ENCODE measurements around the gene USP24. TPM values are rescaled to one million over a fixed set of nuclear protein-coding genes. Genes with fewer than 3 reads are reported as not detected.
"Not testable (repeated sequence)": the region's sequence is repeated elsewhere in the genome, so short reads cannot be mapped to it uniquely, and the experiment has no call there.

The USP24 gene
- total RNA-seq, 1 experiment from 2014 or later, result 45.7 TPM

DNA sequence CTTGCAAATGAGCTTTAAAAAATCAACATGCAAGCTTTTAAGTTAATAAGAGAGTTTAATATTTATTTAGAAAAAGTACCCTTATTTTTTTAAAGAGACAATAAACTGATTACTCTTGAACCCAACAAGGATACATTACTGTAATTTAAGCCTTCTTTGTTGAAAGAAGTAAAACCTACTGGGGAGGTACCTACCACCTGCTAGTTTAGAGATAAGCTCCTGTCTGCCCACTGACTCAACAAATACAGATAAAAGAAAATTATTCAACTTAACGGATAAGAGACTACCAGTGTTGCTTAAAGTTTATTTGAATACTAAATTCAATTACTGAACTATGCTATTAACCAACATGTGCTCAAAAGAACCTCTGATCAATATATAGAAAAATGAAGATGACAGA lies 23.1 kb downstream of the USP24 start:
- no peaks in the 10 kb centered on the region for H3K27me3 Mint-ChIP-seq (ENCODE audit: insufficient read depth, unreplicated experiment)
- H3K4me3 Mint-ChIP-seq (ENCODE audit: unreplicated experiment), result no peak overlapping the region
- peaks cover 6% of the 10 kb centered on the region for H3K36me3 Mint-ChIP-seq (ENCODE audit: insufficient read depth, unreplicated experiment)
- TF ChIP-seq, protein P1, sequence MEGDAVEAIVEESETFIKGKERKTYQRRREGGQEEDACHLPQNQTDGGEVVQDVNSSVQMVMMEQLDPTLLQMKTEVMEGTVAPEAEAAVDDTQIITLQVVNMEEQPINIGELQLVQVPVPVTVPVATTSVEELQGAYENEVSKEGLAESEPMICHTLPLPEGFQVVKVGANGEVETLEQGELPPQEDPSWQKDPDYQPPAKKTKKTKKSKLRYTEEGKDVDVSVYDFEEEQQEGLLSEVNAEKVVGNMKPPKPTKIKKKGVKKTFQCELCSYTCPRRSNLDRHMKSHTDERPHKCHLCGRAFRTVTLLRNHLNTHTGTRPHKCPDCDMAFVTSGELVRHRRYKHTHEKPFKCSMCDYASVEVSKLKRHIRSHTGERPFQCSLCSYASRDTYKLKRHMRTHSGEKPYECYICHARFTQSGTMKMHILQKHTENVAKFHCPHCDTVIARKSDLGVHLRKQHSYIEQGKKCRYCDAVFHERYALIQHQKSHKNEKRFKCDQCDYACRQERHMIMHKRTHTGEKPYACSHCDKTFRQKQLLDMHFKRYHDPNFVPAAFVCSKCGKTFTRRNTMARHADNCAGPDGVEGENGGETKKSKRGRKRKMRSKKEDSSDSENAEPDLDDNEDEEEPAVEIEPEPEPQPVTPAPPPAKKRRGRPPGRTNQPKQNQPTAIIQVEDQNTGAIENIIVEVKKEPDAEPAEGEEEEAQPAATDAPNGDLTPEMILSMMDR (IDR thresholded peaks at IDR 0.05; ENCODE audit: unreplicated experiment), result no peak
- no peak for DNase-seq (ENCODE audit: unreplicated experiment)
- BruUV-seq (replicated peaks), result no TSS peak
- peaks cover 33% of the 10 kb centered on the region for H3K4me1 Mint-ChIP-seq (ENCODE audit: insufficient read depth, unreplicated experiment)
- ChIA-PET CTCF (interaction anchor here (0.7 kb wide), 1 partner anchor 12 kb away, joined by 3 read pairs; no protein-coding TSS in a partner anchor), POLR2A (interaction anchor here (1.0 kb wide), 1 partner anchor 23 kb away, joined by 3 read pairs; the partner anchor contains the start of gene USP24)
- H3K9me3 Mint-ChIP-seq (ENCODE audit: unreplicated experiment), result no peaks in the 10 kb centered on the region
- no peak overlapping the region for H3K27ac Mint-ChIP-seq (ENCODE audit: low read depth, unreplicated experiment)
- intact Hi-C loops (cut with micrococcal nuclease), result no loop called here

DNA sequence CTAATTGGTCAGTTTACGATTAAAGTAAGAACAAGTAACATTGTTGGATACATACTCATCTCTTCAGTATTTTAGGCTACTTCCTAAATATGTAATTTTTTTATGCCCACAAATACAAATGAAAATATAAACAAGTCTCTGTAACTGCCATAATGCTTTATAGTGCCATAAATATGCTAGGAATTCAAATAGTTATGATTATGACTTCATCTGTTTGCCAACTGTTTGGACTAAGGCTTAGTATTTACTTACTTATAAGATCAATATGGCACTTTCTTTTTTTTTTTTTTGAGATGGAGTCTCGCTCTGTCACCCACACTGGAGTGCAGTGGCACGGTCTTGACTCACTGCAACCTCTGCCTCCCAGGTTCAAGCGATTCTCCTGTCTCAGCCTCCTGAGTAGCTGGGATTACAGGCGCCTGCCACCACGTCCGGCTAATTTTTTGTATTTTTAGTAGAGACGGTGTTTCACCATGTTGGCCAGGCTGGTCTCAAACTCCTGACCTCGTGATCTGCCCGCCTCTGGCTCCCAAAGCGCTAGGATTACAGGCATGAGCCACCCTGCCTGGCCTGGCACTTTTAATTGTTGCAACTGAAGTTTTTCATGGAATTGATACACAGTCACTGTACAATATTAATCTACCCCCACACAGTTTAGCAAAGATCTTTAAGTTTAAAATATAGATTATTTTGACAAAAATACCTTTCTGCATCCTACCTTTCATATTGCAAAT lies 23.8 kb downstream of the USP24 start:
- H3K4me3 Mint-ChIP-seq (ENCODE audit: unreplicated experiment); H3K27me3 Mint-ChIP-seq (ENCODE audit: insufficient read depth, unreplicated experiment); intact Hi-C loops (cut with micrococcal nuclease); DNase-seq (ENCODE audit: unreplicated experiment); BruUV-seq (replicated peaks); H3K9me3 Mint-ChIP-seq (ENCODE audit: unreplicated experiment); H3K36me3 Mint-ChIP-seq (ENCODE audit: insufficient read depth, unreplicated experiment); H3K27ac Mint-ChIP-seq (ENCODE audit: low read depth, unreplicated experiment): not testable (repeated sequence)
- H3K4me1 Mint-ChIP-seq (ENCODE audit: insufficient read depth, unreplicated experiment), result peaks cover 33% of the 10 kb centered on the region
- ChIA-PET CTCF (interaction anchor here (0.7 to 1.6 kb wide), 2 partner anchors 12 to 52 kb away, joined by 3 read pairs; no protein-coding TSS in a partner anchor), POLR2A (interaction anchor here (1.0 to 1.3 kb wide), 2 partner anchors 24 to 26 kb away, joined by 3 to 4 read pairs; partner anchors contain the start of gene USP24)

DNA sequence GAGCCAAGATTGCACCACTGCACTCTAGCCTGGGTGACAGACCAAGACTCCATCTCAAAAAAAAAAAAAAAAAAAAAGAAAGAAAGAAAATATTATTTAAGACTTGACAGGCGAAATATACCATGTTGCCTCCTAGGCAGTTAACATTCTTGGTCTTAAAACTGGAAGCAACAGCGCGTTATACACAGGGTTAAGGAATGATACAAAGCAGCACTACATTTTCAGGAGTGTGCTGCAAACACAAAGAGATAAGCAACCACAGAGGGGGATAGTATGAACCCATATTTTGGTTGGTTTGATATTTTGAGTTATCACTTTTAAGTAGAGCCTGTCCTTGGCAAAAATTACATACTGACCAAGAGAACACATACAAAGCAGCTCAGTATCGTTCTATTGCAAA lies 25.1 kb downstream of the USP24 start:
- BruUV-seq (replicated peaks), result no TSS peak
- no peaks in the 10 kb centered on the region for H3K27me3 Mint-ChIP-seq (ENCODE audit: insufficient read depth, unreplicated experiment)

DNA sequence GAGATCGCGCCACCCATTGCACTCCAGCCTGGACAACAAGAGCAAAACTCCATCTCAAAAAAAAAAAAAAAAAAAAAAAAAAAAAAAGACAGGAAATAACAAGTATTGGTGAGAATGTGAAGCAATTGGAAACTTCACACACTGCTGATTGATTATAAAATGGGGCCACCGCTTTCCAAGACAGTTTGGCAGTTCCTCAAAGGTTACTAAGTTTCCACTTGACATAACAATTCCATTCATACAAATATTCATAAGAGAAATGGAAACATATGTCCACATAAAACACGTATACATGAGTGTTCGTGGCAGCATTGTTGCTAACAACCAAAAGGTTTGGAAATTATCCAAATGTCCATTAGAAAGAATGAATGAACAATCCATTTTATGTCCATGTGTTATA lies 26.3 kb downstream of the USP24 start:
- peaks cover under 1% of the 10 kb centered on the region for H3K9me3 Mint-ChIP-seq (ENCODE audit: unreplicated experiment)
- intact Hi-C loops (cut with micrococcal nuclease), result no loop called here
- no peak for DNase-seq (ENCODE audit: unreplicated experiment)
- TF ChIP-seq, protein P1 (IDR thresholded peaks at IDR 0.05; ENCODE audit: unreplicated experiment), result no peak
- ChIA-PET CTCF (interaction anchor here (0.7 to 1.5 kb wide), 3 partner anchors 64 to 997 kb away, joined by 3 to 6 read pairs (median 3); no protein-coding TSS in a partner anchor), POLR2A (interaction anchor here (1.0 kb wide), 1 partner anchor 16 kb away, joined by 5 read pairs; no protein-coding TSS in a partner anchor)
- H3K27ac Mint-ChIP-seq (ENCODE audit: low read depth, unreplicated experiment), result no peak overlapping the region
- H3K27me3 Mint-ChIP-seq (ENCODE audit: insufficient read depth, unreplicated experiment), result no peaks in the 10 kb centered on the region
- BruUV-seq (replicated peaks), result no TSS peak
- H3K4me3 Mint-ChIP-seq (ENCODE audit: unreplicated experiment), result no peak overlapping the region
- peaks cover 14% of the 10 kb centered on the region for H3K4me1 Mint-ChIP-seq (ENCODE audit: insufficient read depth, unreplicated experiment)
- no peaks in the 10 kb centered on the region for H3K36me3 Mint-ChIP-seq (ENCODE audit: insufficient read depth, unreplicated experiment)

More for the DNA sequence above, 25.1 kb downstream of the USP24 start:
- ChIA-PET CTCF (interaction anchor here (0.9 to 1.6 kb wide), 3 partner anchors 50 to 996 kb away, joined by 3 to 6 read pairs (median 3); no protein-coding TSS in a partner anchor), POLR2A (interaction anchor here (1.0 to 1.4 kb wide), 4 partner anchors 12 to 24 kb away, joined by 3 to 5 read pairs (median 4); no protein-coding TSS in a partner anchor)
- intact Hi-C loops (cut with micrococcal nuclease), result no loop called here
- no peak for DNase-seq (ENCODE audit: unreplicated experiment)
- TF ChIP-seq, protein P1 (IDR thresholded peaks at IDR 0.05; ENCODE audit: unreplicated experiment), result no peak
- peaks cover 6% of the 10 kb centered on the region for H3K36me3 Mint-ChIP-seq (ENCODE audit: insufficient read depth, unreplicated experiment)
- H3K4me1 Mint-ChIP-seq (ENCODE audit: insufficient read depth, unreplicated experiment), result peaks cover 21% of the 10 kb centered on the region
- H3K9me3 Mint-ChIP-seq (ENCODE audit: unreplicated experiment), result no peaks in the 10 kb centered on the region
- no peak overlapping the region for H3K27ac Mint-ChIP-seq (ENCODE audit: low read depth, unreplicated experiment)
- H3K4me3 Mint-ChIP-seq (ENCODE audit: unreplicated experiment), result no peak overlapping the region
